ENCODE results near the gene ACTR1A. TPM values are rescaled to one million over a fixed set of nuclear protein-coding genes. Genes with fewer than 3 reads are reported as not detected.

Gene ACTR1A
- total RNA-seq, 1 experiment from 2014 or later, result 128 TPM

- intact Hi-C loops (cut with micrococcal nuclease; ENCODE audit: unreplicated experiment), result loop anchor here (5.0 kb wide), 1 partner anchor 98 kb away; no protein-coding TSS in a partner anchor
These were observed 18.5 kb downstream of the ACTR1A start for GRCh38 chr10:102484021-102484420.

GRCh38 chr10:102480396-102480795 is 22.1 kb downstream of the ACTR1A start:
- ChIA-PET POLR2A (ENCODE audit: low non-redundant PET) (no interaction called here), CTCF (no interaction called here)
- no peaks in the 10 kb centered on the region for H3K4me1 ChIP-seq (ENCODE audit: insufficient read depth, low read length, poor library complexity, severe bottlenecking)
- H3K9me3 ChIP-seq (ENCODE audit: low read depth, low read length, poor library complexity, severe bottlenecking), result no peaks in the 10 kb centered on the region
- peaks cover 65% of the 10 kb centered on the region for H3K36me3 ChIP-seq (ENCODE audit: insufficient read depth, low read length, poor library complexity, severe bottlenecking)
- H3K27me3 ChIP-seq (replicated peaks; ENCODE audit: insufficient read depth, low read depth, low read length, poor library complexity), result no peaks in the 10 kb centered on the region
- no peak overlapping the region for H3K4me3 ChIP-seq (ENCODE audit: low read depth, low read length, poor library complexity, severe bottlenecking)
- intact Hi-C loops (cut with micrococcal nuclease; ENCODE audit: unreplicated experiment), result loop anchor here (5.0 kb wide), 1 partner anchor 102 kb away; no protein-coding TSS in a partner anchor
- BruUV-seq (replicated peaks), result no TSS peak
- DNase-seq (ENCODE audit: low spot score), result no peak
- no peak overlapping the region for H3K27ac ChIP-seq (ENCODE audit: low read depth, low read length, poor library complexity, severe bottlenecking)
- TF ChIP-seq EZH2 (IDR thresholded peaks at IDR 0.05; ENCODE audit: borderline replicate concordance, low read depth, low read length, poor library complexity, severe bottlenecking), result no peak
- no peak for TF ChIP-seq CTCF (conservative IDR thresholded peaks at IDR 0.05; ENCODE audit: low read depth, low read length)

More at GRCh38 chr10:102484021-102484420, 18.5 kb downstream of the ACTR1A start:
- TF ChIP-seq EZH2 (IDR thresholded peaks at IDR 0.05; ENCODE audit: borderline replicate concordance, low read depth, low read length, poor library complexity, severe bottlenecking) (no peak), CTCF (conservative IDR thresholded peaks at IDR 0.05; ENCODE audit: low read depth, low read length) (no peak)
- H3K4me1 ChIP-seq (ENCODE audit: insufficient read depth, low read length, poor library complexity, severe bottlenecking), result no peaks in the 10 kb centered on the region
- no peak for DNase-seq (ENCODE audit: low spot score)
- ChIA-PET CTCF (interaction anchor here (0.8 kb wide), 1 partner anchor 100 kb away, joined by 4 read pairs; no protein-coding TSS in a partner anchor), POLR2A (ENCODE audit: low non-redundant PET) (no interaction called here)
- H3K36me3 ChIP-seq (ENCODE audit: insufficient read depth, low read length, poor library complexity, severe bottlenecking), result peaks cover 85% of the 10 kb centered on the region
- H3K4me3 ChIP-seq (ENCODE audit: low read depth, low read length, poor library complexity, severe bottlenecking), result no peak overlapping the region
- no peaks in the 10 kb centered on the region for H3K9me3 ChIP-seq (ENCODE audit: low read depth, low read length, poor library complexity, severe bottlenecking)
- H3K27me3 ChIP-seq (replicated peaks; ENCODE audit: insufficient read depth, low read depth, low read length, poor library complexity), result no peaks in the 10 kb centered on the region
- no peak overlapping the region for H3K27ac ChIP-seq (ENCODE audit: low read depth, low read length, poor library complexity, severe bottlenecking)
- no TSS peak for BruUV-seq (replicated peaks)

GRCh38 chr10:102479651-102480050 is 22.9 kb downstream of the ACTR1A start:
- no peak for TF ChIP-seq EZH2 (IDR thresholded peaks at IDR 0.05; ENCODE audit: borderline replicate concordance, low read depth, low read length, poor library complexity, severe bottlenecking)
- TF ChIP-seq CTCF (conservative IDR thresholded peaks at IDR 0.05; ENCODE audit: low read depth, low read length), result no peak
- Histone ChIP-seq H3K27me3 (replicated peaks; ENCODE audit: insufficient read depth, low read depth, low read length, poor library complexity) (no peaks in the 10 kb centered on the region), H3K36me3 (ENCODE audit: insufficient read depth, low read length, poor library complexity, severe bottlenecking) (peaks cover 58% of the 10 kb centered on the region), H3K4me1 (ENCODE audit: insufficient read depth, low read length, poor library complexity, severe bottlenecking) (no peaks in the 10 kb centered on the region), H3K27ac (ENCODE audit: low read depth, low read length, poor library complexity, severe bottlenecking) (no peak overlapping the region), H3K9me3 (ENCODE audit: low read depth, low read length, poor library complexity, severe bottlenecking) (no peaks in the 10 kb centered on the region), H3K4me3 (ENCODE audit: low read depth, low read length, poor library complexity, severe bottlenecking) (no peak overlapping the region)
- no TSS peak for BruUV-seq (replicated peaks)
- POLR2A ChIA-PET (ENCODE audit: low non-redundant PET), result no interaction called here
- CTCF ChIA-PET, result interaction anchor here (0.5 kb wide), 1 partner anchor 21 kb away, joined by 4 read pairs; no protein-coding TSS in a partner anchor
- no peak for DNase-seq (ENCODE audit: low spot score)
- intact Hi-C loops (cut with micrococcal nuclease; ENCODE audit: unreplicated experiment), result loop anchor here (1.0 to 5.0 kb wide), 3 partner anchors 85 to 251 kb away; no protein-coding TSS in a partner anchor
